HepG2 (cell line): Measurements from ENCODE around the gene ALCAM. TPM values are rescaled to one million over a fixed set of nuclear protein-coding genes. Genes with fewer than 3 reads are reported as not detected.
A peak's percentile ranks its signal among the peaks of the same experiment; 100 is the strongest.

ENCODE experiments used
- ATAD3A ChIP-seq: sonication (generic); formaldehyde crosslinking; IDR thresholded peaks from 2 replicates; pipeline ENCODE4 v1.4.0; 2020; ENCODE audit warnings: missing genetic modification reagents
- ATF1 ChIP-seq: IDR thresholded peaks from 2 replicates; pipeline ENCODE4 v1.6.1; 2016; ENCODE audit warnings: mild to moderate bottlenecking, control low read depth
- CBX2 ChIP-seq, 2 experiments: fragments of 200-600 bp in 1 of 2; sonication (generic); formaldehyde crosslinking in 1 of 2; IDR thresholded peaks; 2 replicates each; pipeline versions ENCODE4 v1.7.0 to v1.8.1; 2018 to 2022; ENCODE audit warnings: low read depth in 2 of 2, low read length in 1 of 2, mild to moderate bottlenecking in 1 of 2, missing genetic modification reagents in 1 of 2
- EP300 ChIP-seq, 3 experiments: sonication (generic) in 1 of 3; formaldehyde crosslinking in 1 of 3; IDR thresholded peaks; 2 replicates each; pipeline versions ENCODE4 v1.5.1 to v1.6.1; 2011 to 2020; ENCODE audit warnings: low read depth in 2 of 3, low read length in 2 of 3, borderline replicate concordance in 1 of 3, improper control_type of control experiment in 1 of 3, mild to moderate bottlenecking in 1 of 3, missing genetic modification reagents in 1 of 3, moderate library complexity in 1 of 3
- ETV6 ChIP-seq: sonication (generic); formaldehyde crosslinking; conservative IDR thresholded peaks from 2 replicates; pipeline ENCODE4 v1.4.0; 2020; ENCODE audit warnings: missing genetic modification reagents
- FOSL2 ChIP-seq: sonication (generic); formaldehyde crosslinking; IDR thresholded peaks from 2 replicates; pipeline ENCODE4 v1.4.0; 2020; ENCODE audit warnings: missing genetic modification reagents
- HOXA3 ChIP-seq: sonication (generic); formaldehyde crosslinking; IDR thresholded peaks from 2 replicates; pipeline ENCODE4 v1.5.0; 2020; ENCODE audit warnings: missing genetic modification reagents
- IRF2 ChIP-seq: IDR thresholded peaks from 2 replicates; pipeline ENCODE4 v1.6.1; 2018; ENCODE audit warnings: missing genetic modification reagents, missing compliant biosample characterization
- MBD4 ChIP-seq: IDR thresholded peaks from 2 replicates; pipeline ENCODE4 v1.6.1; 2012; ENCODE audit warnings: low read length, inconsistent platforms, borderline replicate concordance
- PHF5A ChIP-seq: IDR thresholded peaks from one replicate; pipeline ENCODE4 v1.6.1; 2018; ENCODE audit warnings: low read depth, missing genetic modification reagents; ENCODE audit not compliant: unreplicated experiment
- POLR2AphosphoS2 ChIP-seq: IDR thresholded peaks from 2 replicates; pipeline ENCODE4 v1.6.1; 2011; ENCODE audit warnings: low read depth, low read length, improper control_type of control experiment
- RAD51 ChIP-seq: fragments of 450-650 bp; IDR thresholded peaks from 2 replicates; pipeline ENCODE4 v1.6.1; 2016; ENCODE audit warnings: borderline replicate concordance
- RORA ChIP-seq: sonication (generic); formaldehyde crosslinking; IDR thresholded peaks from 2 replicates; pipeline ENCODE4 v1.5.0; 2020; ENCODE audit warnings: mild to moderate bottlenecking, missing genetic modification reagents, moderate library complexity
- SIN3A ChIP-seq: IDR thresholded peaks from 2 replicates; pipeline ENCODE4 v1.6.1; 2011; ENCODE audit warnings: low read depth, mild to moderate bottlenecking, control low read depth, low read length, borderline replicate concordance
- SNRNP70 ChIP-seq: fragments of 200-400 bp; formaldehyde crosslinking; IDR thresholded peaks from 2 replicates; pipeline ENCODE4 v1.6.1; 2017; ENCODE audit warnings: mild to moderate bottlenecking, low read depth, low read length, moderate library complexity
- SOX5 ChIP-seq: IDR thresholded peaks from 2 replicates; pipeline ENCODE4 v1.6.1; 2016; ENCODE audit warnings: borderline replicate concordance
- ZBTB20 ChIP-seq: sonication (generic); formaldehyde crosslinking; IDR thresholded peaks from 2 replicates; pipeline ENCODE4 v1.8.1; 2023; ENCODE audit warnings: missing genetic modification reagents, low read depth, mild to moderate bottlenecking, borderline replicate concordance
- ZNF263 ChIP-seq: sonication (generic); formaldehyde crosslinking; IDR thresholded peaks from 2 replicates; pipeline ENCODE4 v1.4.0; 2020; ENCODE audit warnings: missing genetic modification reagents
- ZNF496 ChIP-seq: sonication (generic); formaldehyde crosslinking; IDR thresholded peaks from 2 replicates; pipeline ENCODE4 v1.8.1; 2023; ENCODE audit warnings: mild to moderate bottlenecking, moderate library complexity, missing genetic modification reagents; ENCODE audit not compliant: insufficient replicate concordance
- ZNF776 ChIP-seq: sonication (generic); formaldehyde crosslinking; IDR thresholded peaks from 2 replicates; pipeline ENCODE4 v1.4.0; 2020; ENCODE audit warnings: mild to moderate bottlenecking, missing genetic modification reagents
- polyA plus RNA-seq, 8 experiments: library from polyadenylated mRNA; depleted of rRNA in 3 of 8; stranded (reverse) in 7 of 8; unstranded in 1 of 8; fragments of >200 nt; fragmentation: Illumina TruSeq in 4 of 8; extraction: Trizol in 4 of 8; gene quantifications; 2 replicates each; pipeline versions ENCODE4 v1.2.1 to v1.2.3, GENCODE V29; 2011 to 2016; ENCODE audit warnings: low read depth in 4 of 8, missing spikeins in 1 of 8, mixed read lengths in 1 of 8; ENCODE audit not compliant: insufficient read depth in 1 of 8
- total RNA-seq, 5 experiments: library from RNA; depleted of rRNA; stranded (reverse); fragments of >200 nt; fragmentation: Illumina TruSeq; extraction: Trizol; gene quantifications; 2 replicates each; pipeline ENCODE4 v1.2.3, GENCODE V29; 2016; ENCODE audit warnings: low read depth in 1 of 5
- TF ChIP-seq, protein P1 (sequence below): sonication (generic); formaldehyde crosslinking; IDR thresholded peaks from 2 replicates; pipeline ENCODE4 v1.5.0; 2020; ENCODE audit warnings: missing genetic modification reagents
- TF ChIP-seq, protein P2 (sequence below): sonication (generic); formaldehyde crosslinking; IDR thresholded peaks from 2 replicates; pipeline ENCODE4 v1.8.1; 2023; ENCODE audit warnings: mild to moderate bottlenecking, moderate library complexity, missing genetic modification reagents
- TF ChIP-seq, protein P3 (sequence below): sonication (generic); formaldehyde crosslinking; conservative IDR thresholded peaks from 2 replicates; pipeline ENCODE4 v1.4.0; 2020; ENCODE audit warnings: mild to moderate bottlenecking, missing genetic modification reagents, moderate library complexity

ALCAM gene
- total and polyA plus RNA-seq, 2 of the 13 experiments (the other 11 are each of a cell fraction or from before 2014, with no cell fraction given): 26.0 to 33.1 TPM

DNA sequence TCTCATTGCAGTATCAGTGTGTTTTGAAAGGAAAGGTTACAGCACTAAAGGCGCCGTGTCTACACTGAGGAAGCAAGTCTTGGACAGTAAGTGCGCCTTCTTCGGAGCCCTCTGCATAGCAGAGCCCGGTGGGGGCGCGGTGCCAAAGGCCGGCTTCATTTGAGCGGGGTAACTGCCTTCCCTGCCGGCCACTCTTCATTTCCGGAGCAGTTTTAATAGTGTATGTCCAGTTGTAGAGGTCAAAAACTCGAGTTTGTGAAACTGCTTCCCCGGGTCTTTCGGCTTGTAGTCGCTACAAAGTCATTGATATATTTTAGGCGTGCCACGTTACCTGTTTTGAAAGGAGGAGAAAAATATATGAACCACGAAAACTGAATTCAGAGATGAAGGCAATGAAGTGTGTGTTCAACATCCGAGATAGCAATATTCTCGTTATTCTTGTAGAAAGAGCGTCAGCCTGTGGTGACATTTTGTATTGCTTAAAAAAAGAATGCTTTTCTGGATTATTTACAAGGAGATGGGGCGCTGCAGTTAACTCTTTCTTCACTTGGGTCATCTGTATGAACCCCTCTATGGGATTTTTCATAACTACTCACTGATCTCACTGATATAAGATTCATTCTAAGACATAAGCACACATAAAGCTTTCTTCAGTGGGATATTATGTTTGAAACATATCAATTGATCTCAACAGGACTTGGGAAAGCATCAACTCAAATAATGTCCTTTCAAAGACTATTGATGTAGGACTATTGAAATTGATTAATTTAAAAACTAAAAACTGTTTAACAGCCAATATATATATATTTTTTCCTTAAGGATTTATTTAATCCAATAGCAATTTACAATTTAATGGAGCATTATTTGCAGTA, 3.0 kb downstream of the ALCAM start (continued):
- TF ChIP-seq PHF5A (no peak), ZNF776 (CRISPR knock-in tag) (no peak), ZBTB20 (CRISPR knock-in tag) (no peak), ZNF496 (no peak), IRF2 (CRISPR knock-in tag) (0 out of 2 replicates have a peak, but pooled peaks have one; percentile 2), POLR2AphosphoS2 (no peak), RORA (CRISPR knock-in tag) (no peak), SOX5 (CRISPR knock-in tag) (0 out of 2 replicates have a peak, but pooled peaks have one; percentile 3), FOSL2 (CRISPR knock-in tag) (no peak), CBX2 (IDR thresholded peaks at IDR 0.05; ENCODE audit: low read depth, low read length) (no peak), CBX2 (CRISPR knock-in tag; IDR thresholded peaks at IDR 0.05; ENCODE audit: low read depth) (no peak), ATAD3A (no peak), ETV6 (CRISPR knock-in tag) (no peak), RAD51 (no peak), MBD4 (no peak), SIN3A (peak; percentile 60; the same call in 1 of the 2 replicates), SNRNP70 (no peak), EP300 (IDR thresholded peaks at IDR 0.05; ENCODE audit: low read depth in 2 of 2, low read length in 2 of 2) (no peak), EP300 (CRISPR knock-in tag; IDR thresholded peaks at IDR 0.05; ENCODE audit: borderline replicate concordance) (no peak), HOXA3 (CRISPR knock-in tag) (0 out of 2 replicates have a peak, but pooled peaks have one; percentile 1), ATF1 (no peak), ZNF263 (CRISPR knock-in tag) (no peak)
- TF ChIP-seq, protein P1, sequence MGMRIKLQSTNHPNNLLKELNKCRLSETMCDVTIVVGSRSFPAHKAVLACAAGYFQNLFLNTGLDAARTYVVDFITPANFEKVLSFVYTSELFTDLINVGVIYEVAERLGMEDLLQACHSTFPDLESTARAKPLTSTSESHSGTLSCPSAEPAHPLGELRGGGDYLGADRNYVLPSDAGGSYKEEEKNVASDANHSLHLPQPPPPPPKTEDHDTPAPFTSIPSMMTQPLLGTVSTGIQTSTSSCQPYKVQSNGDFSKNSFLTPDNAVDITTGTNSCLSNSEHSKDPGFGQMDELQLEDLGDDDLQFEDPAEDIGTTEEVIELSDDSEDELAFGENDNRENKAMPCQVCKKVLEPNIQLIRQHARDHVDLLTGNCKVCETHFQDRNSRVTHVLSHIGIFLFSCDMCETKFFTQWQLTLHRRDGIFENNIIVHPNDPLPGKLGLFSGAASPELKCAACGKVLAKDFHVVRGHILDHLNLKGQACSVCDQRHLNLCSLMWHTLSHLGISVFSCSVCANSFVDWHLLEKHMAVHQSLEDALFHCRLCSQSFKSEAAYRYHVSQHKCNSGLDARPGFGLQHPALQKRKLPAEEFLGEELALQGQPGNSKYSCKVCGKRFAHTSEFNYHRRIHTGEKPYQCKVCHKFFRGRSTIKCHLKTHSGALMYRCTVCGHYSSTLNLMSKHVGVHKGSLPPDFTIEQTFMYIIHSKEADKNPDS (CRISPR knock-in tag): 0 out of 2 replicates have a peak, but pooled peaks have one; percentile 10
- TF ChIP-seq, protein P2, sequence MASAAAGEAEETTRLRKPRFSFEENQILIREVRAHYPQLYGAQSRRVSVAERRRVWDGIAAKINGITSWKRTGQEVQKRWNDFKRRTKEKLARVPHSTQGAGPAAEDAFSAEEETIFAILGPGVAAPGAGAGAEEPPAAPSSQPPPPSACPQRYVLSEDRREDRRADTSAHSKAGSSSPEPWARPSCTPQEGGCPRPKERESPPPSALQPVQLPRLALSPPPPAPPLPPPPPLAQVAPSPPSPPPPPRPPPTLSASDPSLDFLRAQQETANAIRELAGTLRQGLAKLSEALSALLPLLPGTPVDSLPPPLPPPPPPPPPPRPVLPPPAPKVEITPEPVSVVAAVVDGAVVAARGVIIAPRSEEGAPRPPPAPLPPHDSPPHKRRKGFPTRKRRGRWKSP: no peak
- TF ChIP-seq, protein P3, sequence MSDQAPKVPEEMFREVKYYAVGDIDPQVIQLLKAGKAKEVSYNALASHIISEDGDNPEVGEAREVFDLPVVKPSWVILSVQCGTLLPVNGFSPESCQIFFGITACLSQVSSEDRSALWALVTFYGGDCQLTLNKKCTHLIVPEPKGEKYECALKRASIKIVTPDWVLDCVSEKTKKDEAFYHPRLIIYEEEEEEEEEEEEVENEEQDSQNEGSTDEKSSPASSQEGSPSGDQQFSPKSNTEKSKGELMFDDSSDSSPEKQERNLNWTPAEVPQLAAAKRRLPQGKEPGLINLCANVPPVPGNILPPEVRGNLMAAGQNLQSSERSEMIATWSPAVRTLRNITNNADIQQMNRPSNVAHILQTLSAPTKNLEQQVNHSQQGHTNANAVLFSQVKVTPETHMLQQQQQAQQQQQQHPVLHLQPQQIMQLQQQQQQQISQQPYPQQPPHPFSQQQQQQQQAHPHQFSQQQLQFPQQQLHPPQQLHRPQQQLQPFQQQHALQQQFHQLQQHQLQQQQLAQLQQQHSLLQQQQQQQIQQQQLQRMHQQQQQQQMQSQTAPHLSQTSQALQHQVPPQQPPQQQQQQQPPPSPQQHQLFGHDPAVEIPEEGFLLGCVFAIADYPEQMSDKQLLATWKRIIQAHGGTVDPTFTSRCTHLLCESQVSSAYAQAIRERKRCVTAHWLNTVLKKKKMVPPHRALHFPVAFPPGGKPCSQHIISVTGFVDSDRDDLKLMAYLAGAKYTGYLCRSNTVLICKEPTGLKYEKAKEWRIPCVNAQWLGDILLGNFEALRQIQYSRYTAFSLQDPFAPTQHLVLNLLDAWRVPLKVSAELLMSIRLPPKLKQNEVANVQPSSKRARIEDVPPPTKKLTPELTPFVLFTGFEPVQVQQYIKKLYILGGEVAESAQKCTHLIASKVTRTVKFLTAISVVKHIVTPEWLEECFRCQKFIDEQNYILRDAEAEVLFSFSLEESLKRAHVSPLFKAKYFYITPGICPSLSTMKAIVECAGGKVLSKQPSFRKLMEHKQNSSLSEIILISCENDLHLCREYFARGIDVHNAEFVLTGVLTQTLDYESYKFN (CRISPR knock-in tag): no peak
